Gastrocnemius medialis (tissue), 4 donors: ENCODE data around the gene GABRG3. TPM values are rescaled to one million over a fixed set of nuclear protein-coding genes. Genes with fewer than 3 reads are reported as not detected.

ENCODE experiments used
- ATAC-seq, 2 donors: fragments of 150-250 bp; one replicate each; pipeline ENCODE4 v1.9.1; 2016
- DNase-seq, 2 donors: peaks; one replicate each; pipeline ENCODE4 v3.0.0-alpha.2; 2019
- H3K27ac ChIP-seq, 4 donors: fragments of 200-600 bp; sonication (generic); 1 replicate in 1 of 4; 2 replicates in 3 of 4; pipeline ENCODE4 v1.5.1; 2016 to 2018; ENCODE audit warnings: mild to moderate bottlenecking in 2 of 4, moderate library complexity in 1 of 4
- H3K27me3 ChIP-seq, 3 donors: fragments of 200-600 bp; sonication (generic) in 2 of 3; 1 replicate in 1 of 3; 2 replicates in 2 of 3; pipeline versions ENCODE4 v1.5.1 to v1.6.0; 2016 to 2019; ENCODE audit warnings: mild to moderate bottlenecking in 1 of 3, moderate library complexity in 1 of 3
- H3K36me3 ChIP-seq, 2 donors: fragments of 200-600 bp; sonication (generic) in 1 of 2; one replicate each; pipeline ENCODE4 v1.5.1; 2017 to 2018
- H3K4me1 ChIP-seq, 2 donors: fragments of 200-600 bp; sonication (generic) in 1 of 2; one replicate each; pipeline ENCODE4 v1.5.1; 2016 to 2017; ENCODE audit warnings: mild to moderate bottlenecking in 2 of 2
- H3K4me3 ChIP-seq, 4 donors: fragments of 200-600 bp; sonication (generic) in 3 of 4; 1 replicate in 1 of 4; 2 replicates in 3 of 4; pipeline ENCODE4 v1.5.1; 2016 to 2019; ENCODE audit warnings: mild to moderate bottlenecking in 2 of 4
- H3K9me3 ChIP-seq, 3 donors: fragments of 200-600 bp; sonication (generic) in 2 of 3; 1 replicate in 1 of 3; 2 replicates in 2 of 3; pipeline ENCODE4 v1.5.1; 2016 to 2019
- POLR2A ChIP-seq, 2 donors: fragments of 450-650 bp; IDR thresholded peaks; one replicate each; pipeline ENCODE4 v1.6.1; 2017; ENCODE audit warnings: antibody characterized with exemption in 2 of 2, mild to moderate bottlenecking in 2 of 2, moderate library complexity in 2 of 2
- in situ Hi-C, 4 donors: fragments of 200-750 bp; cut with MboI; loops; one replicate each; pipeline versions ENCODE4 v1.15.0 to v1.8.0; 2017; ENCODE audit warnings: low sequenced_read_pairs in 4 of 4
- intact Hi-C: fragments of 100-400 bp; cut with DNase I; formaldehyde crosslinking; loops from one replicate; pipeline ENCODE4 v1.15.1; 2023; ENCODE audit warnings: low total_unique reads
- total RNA-seq, 4 donors: library from RNA; depleted of rRNA; stranded (reverse); fragments of >200 nt; gene quantifications; one replicate each; pipeline versions ENCODE4 v1.1.0 to v1.2.3, GENCODE V29; 2016
- TF ChIP-seq, protein P1 (sequence below), 5 experiments: fragments of 450-650 bp in 3 of 5; fragments of 200-600 bp in 2 of 5; sonication (generic) in 2 of 5; IDR thresholded peaks in 4 of 5; conservative IDR thresholded peaks in 1 of 5; 1 replicate in 4 of 5; 2 replicates in 1 of 5; pipeline ENCODE4 v1.5.1; 2016 to 2019; ENCODE audit warnings: antibody characterized with exemption in 5 of 5, mild to moderate bottlenecking in 3 of 5, moderate library complexity in 3 of 5

The GABRG3 gene
- total RNA-seq, 4 donors from 2014 or later: not detected

DNA sequence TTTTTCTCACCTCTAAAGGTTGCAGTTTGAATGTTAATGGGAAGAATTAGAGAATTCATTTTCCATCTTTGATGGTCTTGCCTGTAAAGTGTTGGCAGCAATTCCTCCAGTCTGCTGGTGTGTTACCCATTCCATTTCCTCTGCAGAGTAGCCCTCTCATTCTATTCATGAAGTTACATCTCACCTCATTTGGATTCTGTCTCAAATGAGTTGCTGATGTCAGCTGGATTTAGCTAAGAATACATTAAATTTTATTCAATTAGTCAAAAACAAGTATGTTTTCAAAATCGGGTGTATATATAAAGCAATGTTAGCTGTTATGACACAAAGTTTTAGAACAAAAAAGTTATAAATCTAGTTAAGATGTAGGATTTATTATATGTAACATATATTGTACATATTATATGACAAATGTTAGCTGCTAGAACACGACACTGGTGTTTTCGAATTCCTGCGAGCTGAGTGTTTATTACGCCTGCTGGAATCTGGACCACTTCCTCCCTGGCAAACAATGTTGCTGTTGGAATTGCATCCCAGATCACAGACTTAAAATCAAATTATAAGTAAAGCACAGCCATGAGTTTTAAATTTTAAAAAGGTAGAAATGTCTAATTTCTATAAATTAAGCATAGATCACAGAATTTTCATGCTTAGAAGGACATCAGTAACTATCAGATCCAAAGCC lies 611.9 kb downstream of the GABRG3 start:
- no peaks in the 10 kb centered on the region for H3K36me3 ChIP-seq
- ATAC-seq (no peak), DNase-seq (no peak)
- no peaks in the 10 kb centered on the region for H3K27me3 ChIP-seq
- H3K4me1 ChIP-seq: no peaks in the 10 kb centered on the region
- H3K9me3 ChIP-seq: no peaks in the 10 kb centered on the region
- intact Hi-C loops (no loop called here), in situ Hi-C loops (no loop called here)
- H3K27ac ChIP-seq: no peak overlapping the region
- no peak for TF ChIP-seq POLR2A (IDR thresholded peaks at IDR 0.05)
- TF ChIP-seq, protein P1, sequence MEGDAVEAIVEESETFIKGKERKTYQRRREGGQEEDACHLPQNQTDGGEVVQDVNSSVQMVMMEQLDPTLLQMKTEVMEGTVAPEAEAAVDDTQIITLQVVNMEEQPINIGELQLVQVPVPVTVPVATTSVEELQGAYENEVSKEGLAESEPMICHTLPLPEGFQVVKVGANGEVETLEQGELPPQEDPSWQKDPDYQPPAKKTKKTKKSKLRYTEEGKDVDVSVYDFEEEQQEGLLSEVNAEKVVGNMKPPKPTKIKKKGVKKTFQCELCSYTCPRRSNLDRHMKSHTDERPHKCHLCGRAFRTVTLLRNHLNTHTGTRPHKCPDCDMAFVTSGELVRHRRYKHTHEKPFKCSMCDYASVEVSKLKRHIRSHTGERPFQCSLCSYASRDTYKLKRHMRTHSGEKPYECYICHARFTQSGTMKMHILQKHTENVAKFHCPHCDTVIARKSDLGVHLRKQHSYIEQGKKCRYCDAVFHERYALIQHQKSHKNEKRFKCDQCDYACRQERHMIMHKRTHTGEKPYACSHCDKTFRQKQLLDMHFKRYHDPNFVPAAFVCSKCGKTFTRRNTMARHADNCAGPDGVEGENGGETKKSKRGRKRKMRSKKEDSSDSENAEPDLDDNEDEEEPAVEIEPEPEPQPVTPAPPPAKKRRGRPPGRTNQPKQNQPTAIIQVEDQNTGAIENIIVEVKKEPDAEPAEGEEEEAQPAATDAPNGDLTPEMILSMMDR (IDR thresholded peaks at IDR 0.05 in 4 of 5, conservative IDR thresholded peaks at IDR 0.05 in 1 of 5): no peak
- no peak overlapping the region for H3K4me3 ChIP-seq

DNA sequence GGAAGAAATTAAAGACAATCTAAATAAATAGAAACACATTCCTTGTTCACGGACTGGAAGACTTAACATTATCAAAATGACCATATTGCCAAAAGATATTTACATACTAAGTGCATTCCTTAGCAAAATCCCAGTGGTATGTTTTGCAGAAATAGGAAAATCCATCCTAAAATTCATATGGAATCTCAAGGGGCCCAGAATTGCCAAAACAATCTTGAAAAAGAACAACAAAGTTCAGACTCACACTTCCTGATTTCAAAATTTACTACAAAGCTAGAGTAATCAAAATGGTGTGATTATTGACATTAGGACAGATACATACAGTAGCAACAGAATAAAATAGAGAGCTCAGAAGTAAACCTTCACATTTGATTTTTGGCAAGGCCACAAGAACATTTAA lies 612.7 kb downstream of the GABRG3 start:
- Histone ChIP-seq H3K36me3 (no peaks in the 10 kb centered on the region), H3K4me1 (no peaks in the 10 kb centered on the region), H3K27ac (no peak overlapping the region), H3K27me3 (no peaks in the 10 kb centered on the region), H3K9me3 (no peaks in the 10 kb centered on the region), H3K4me3 (no peak overlapping the region)
- TF ChIP-seq, protein P1 (IDR thresholded peaks at IDR 0.05 in 4 of 5, conservative IDR thresholded peaks at IDR 0.05 in 1 of 5): no peak
- no peak for TF ChIP-seq POLR2A (IDR thresholded peaks at IDR 0.05)
- ATAC-seq (no peak), DNase-seq (no peak)
- intact Hi-C loops (no loop called here), in situ Hi-C loops (no loop called here)

DNA sequence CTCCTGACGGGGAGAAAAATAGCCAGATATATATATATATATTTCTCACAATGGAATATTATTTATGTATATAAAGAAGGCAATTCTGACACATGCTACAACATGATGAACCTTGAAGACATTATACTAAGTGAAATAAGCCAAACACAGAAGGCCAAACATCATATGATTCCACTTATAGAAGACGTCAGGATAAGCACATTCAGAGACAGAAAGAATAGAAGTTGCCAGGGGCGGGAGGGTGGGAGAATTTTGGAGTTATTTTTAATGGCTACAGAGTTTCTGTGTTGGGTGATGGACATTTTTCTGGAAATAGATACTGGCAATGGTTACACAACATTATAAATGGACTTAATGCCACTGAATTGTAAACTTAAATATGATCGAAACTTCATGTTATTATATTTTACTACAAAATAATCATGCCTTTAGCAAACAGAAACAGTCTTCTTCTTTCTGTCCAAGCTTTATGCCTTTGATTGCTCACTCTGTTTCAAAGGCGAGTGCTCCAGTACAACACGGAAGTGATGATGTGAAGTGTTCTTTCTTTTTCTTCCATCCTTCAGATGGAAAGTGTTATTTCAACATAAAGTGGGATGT lies 614.2 kb downstream of the GABRG3 start:
- Histone ChIP-seq H3K4me3 (no peak overlapping the region), H3K27me3 (no peaks in the 10 kb centered on the region), H3K27ac (no peak overlapping the region), H3K9me3 (no peaks in the 10 kb centered on the region), H3K36me3 (no peaks in the 10 kb centered on the region), H3K4me1 (no peaks in the 10 kb centered on the region)
- intact Hi-C loops (no loop called here), in situ Hi-C loops (no loop called here)
- no peak for ATAC-seq
- TF ChIP-seq, protein P1 (IDR thresholded peaks at IDR 0.05 in 4 of 5, conservative IDR thresholded peaks at IDR 0.05 in 1 of 5): no peak
- no peak for TF ChIP-seq POLR2A (IDR thresholded peaks at IDR 0.05)
- DNase-seq: no peak

DNA sequence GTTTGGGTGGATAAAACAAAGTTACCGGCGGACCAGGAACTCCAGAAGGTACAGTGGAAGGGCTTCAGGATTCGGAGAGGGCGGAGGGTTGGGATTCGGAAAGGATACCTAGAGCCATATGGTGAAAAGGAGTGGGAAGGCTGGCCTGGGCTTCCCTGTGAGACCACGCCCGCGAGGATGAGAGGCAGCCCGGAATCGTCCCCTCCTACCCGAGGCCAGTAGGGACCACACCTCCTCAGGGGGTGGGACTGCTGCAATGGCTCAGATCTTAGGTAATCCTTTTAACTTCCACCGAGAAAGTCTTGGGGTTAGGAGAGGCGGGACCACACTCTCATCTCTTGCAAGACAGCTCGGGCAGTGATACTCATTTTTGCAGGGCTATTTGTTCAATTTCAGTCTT lies 616.8 kb downstream of the GABRG3 start:
- Histone ChIP-seq H3K4me3 (no peak overlapping the region), H3K36me3 (no peaks in the 10 kb centered on the region), H3K9me3 (no peaks in the 10 kb centered on the region), H3K4me1 (no peaks in the 10 kb centered on the region), H3K27ac (no peak overlapping the region), H3K27me3 (no peaks in the 10 kb centered on the region)
- TF ChIP-seq POLR2A (IDR thresholded peaks at IDR 0.05): no peak
- TF ChIP-seq, protein P1 (IDR thresholded peaks at IDR 0.05 in 4 of 5, conservative IDR thresholded peaks at IDR 0.05 in 1 of 5): no peak
- in situ Hi-C loops (no loop called here), intact Hi-C loops (no loop called here)
- DNase-seq: no peak
- ATAC-seq: no peak
